Omental fat pad (tissue), 4 donors: ENCODE data around the gene SCIN. TPM values are rescaled to one million over a fixed set of nuclear protein-coding genes. Genes with fewer than 3 reads are reported as not detected.

Source experiments
- ATAC-seq: fragments of 150-250 bp; one replicate; pipeline ENCODE4 v1.9.1; 2016; ENCODE audit warnings: mild to moderate bottlenecking, moderate library complexity; ENCODE audit not compliant: low FRiP score
- DNase-seq: peaks from one replicate; pipeline ENCODE4 v3.0.0-alpha.2; 2019; ENCODE audit warnings: low spot score
- total RNA-seq, 4 donors: library from RNA; depleted of rRNA; stranded (reverse); fragments of >200 nt; gene quantifications; one replicate each; pipeline ENCODE4 v1.1.0, GENCODE V29; 2016
- TF ChIP-seq, protein P1 (sequence below), 3 donors: fragments of 450-650 bp; IDR thresholded peaks; one replicate each; pipeline ENCODE4 v1.5.1; 2016 to 2017; ENCODE audit warnings: antibody characterized with exemption in 3 of 3, mild to moderate bottlenecking in 3 of 3, moderate library complexity in 2 of 3

The SCIN gene
- total RNA-seq, 4 donors from 2014 or later: 1.4 to 15.7 (median 7.9) TPM

DNA sequence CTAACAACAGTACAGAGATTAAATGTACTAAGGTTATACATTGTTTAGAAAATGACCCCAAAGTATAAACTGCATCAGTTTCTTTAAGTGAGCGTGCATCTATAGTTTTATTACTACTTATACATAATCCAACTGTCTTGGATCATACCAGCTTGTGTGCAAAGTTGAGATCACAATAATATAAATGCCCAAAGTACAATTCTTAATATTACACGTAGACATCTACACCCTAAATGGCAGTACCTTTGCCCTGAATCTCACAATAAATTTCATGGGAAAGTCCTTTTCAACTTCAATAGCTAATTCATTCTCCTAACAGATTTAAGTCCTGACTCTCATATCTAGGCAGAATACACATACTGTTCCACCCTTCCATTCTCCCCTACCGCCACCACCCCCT, 11.8 kb downstream of the SCIN start:
- DNase-seq (no peak), ATAC-seq (no peak)
- TF ChIP-seq, protein P1, sequence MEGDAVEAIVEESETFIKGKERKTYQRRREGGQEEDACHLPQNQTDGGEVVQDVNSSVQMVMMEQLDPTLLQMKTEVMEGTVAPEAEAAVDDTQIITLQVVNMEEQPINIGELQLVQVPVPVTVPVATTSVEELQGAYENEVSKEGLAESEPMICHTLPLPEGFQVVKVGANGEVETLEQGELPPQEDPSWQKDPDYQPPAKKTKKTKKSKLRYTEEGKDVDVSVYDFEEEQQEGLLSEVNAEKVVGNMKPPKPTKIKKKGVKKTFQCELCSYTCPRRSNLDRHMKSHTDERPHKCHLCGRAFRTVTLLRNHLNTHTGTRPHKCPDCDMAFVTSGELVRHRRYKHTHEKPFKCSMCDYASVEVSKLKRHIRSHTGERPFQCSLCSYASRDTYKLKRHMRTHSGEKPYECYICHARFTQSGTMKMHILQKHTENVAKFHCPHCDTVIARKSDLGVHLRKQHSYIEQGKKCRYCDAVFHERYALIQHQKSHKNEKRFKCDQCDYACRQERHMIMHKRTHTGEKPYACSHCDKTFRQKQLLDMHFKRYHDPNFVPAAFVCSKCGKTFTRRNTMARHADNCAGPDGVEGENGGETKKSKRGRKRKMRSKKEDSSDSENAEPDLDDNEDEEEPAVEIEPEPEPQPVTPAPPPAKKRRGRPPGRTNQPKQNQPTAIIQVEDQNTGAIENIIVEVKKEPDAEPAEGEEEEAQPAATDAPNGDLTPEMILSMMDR (IDR thresholded peaks at IDR 0.05): no peak

DNA sequence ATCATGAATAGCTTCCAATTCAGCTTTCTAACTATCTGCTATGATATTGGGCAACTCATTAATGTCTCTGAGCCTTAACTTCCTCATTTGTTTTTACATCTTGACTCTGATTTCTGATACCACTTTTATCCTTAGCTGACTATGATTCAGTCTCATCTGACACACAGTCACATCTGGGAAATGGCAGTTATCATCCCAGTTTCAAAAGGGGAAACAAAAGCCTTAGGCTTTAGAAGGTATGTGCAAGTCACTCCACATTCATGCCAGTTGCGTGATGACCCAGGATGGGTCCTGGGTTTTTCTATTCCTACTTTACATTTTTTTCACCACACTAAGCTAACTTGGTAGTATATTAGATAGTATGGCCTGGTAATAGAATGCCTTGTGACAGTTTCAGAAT, 12.7 kb downstream of the SCIN start:
- ATAC-seq (no peak), DNase-seq (no peak)
- TF ChIP-seq, protein P1 (IDR thresholded peaks at IDR 0.05): no peak

DNA sequence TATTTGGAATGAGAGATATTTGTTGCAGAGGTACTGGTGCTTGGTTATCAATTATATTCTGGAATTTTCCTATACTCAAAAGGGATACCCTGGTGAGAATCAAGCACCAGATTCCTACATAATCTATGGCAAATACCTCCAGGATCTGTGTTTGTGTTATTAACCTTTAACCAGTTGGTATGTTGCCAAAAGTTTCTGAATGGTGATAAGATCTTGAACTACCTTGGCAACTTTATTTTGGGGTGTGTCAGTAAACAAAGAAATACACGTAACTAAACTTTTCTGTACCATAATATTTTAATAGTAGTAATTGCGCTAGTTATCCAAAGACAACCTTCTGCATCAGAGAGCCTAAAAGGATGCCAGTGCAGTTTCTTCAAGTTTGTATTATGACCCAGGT, 13.4 kb downstream of the SCIN start:
- ATAC-seq (no peak), DNase-seq (no peak)
- TF ChIP-seq, protein P1 (IDR thresholded peaks at IDR 0.05): no peak

DNA sequence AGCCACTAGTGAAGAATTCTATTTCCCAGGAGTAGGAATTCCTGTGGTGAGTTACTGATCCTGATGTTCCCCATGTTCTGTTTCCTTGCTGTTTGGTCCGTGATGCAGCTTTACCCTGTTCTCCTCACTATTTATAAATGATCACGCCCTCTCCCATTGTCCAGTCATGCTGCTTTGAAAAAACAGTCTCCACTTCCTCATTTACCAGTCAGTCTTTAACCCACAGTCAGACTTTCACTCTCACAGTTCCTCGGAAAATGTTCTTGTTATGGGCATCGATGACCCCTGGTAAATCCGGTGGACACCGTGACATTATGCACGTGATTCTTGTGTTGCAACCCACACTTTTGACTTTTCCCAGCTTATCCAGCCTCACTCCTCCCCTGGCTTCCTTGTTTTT, 14.4 kb downstream of the SCIN start:
- TF ChIP-seq, protein P1 (IDR thresholded peaks at IDR 0.05): no peak
- DNase-seq: no peak
- ATAC-seq: peak; percentile 57

DNA sequence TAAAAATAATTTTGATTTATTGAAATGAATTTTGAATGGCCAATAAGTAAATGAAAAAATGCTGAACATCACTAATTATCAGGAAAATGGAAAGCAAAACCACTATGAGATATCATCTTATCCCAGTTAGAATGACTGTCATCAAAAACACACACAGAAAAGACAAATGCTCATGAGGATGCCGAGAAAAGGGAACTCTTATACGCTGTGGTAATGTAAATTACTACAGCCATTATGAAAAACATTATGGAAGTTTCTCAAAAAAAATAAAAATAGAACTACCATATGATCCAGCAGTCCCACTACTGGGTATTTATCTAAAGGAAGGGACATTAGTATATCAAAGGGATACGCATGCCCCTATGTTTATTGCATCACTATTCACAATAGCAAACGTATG, 15.8 kb downstream of the SCIN start:
- TF ChIP-seq, protein P1 (IDR thresholded peaks at IDR 0.05): no peak
- ATAC-seq: no peak
- DNase-seq: no peak

DNA sequence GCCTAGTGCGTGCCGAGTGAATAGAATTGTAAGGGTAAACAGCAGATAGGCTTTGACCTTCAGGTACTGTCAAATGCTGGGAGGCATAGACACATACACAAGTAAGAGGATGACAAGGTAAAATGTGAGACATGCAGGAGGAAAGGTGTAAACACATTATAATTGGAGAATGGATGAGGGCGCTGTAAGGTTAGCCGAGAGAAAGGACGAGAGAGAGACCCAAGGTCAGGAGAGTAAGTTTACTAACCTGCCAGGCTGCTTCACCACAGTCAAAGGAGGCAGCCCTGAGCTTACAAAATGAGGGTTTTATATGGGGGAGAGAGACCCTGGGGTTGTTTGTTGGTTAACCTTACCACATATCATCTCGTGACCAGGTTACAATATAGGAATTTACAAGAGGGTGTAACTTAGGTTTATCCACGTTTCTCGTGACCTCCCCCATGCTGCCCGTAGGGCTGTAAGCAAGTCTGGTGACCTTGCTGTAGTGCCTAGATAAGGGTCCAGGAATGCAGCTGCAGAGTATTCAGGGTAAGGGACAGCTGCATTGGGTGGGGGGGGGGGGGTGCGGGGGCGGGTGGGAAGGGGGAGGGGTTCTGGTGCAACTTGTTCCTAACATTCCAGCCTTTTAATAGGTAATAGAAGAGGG, 17.9 kb downstream of the SCIN start:
- ATAC-seq (no peak), DNase-seq (no peak)
- TF ChIP-seq, protein P1 (IDR thresholded peaks at IDR 0.05): no peak

DNA sequence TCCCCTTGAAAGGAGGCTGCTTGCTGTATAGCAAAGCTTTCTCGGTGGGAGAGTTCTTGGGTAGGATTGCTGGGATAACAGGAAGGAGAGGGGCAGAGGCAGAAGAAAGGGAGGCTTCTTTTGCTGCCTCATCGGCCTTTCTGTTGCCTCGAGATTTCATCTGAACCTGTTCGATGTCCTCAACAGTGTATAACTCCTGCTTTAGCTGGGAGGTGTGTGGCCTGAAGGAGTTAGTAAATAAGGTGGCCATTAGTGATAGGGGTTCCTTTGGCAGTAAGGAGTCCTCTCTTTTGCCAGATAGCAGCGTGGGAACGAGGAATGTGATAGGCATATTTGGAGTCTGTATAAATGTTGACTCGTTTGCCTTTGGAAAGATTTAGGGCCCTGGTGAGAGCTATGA, 20.0 kb downstream of the SCIN start:
- ATAC-seq: no peak
- TF ChIP-seq, protein P1 (IDR thresholded peaks at IDR 0.05): no peak

More for the DNA sequence above, 20.0 kb downstream of the SCIN start:
- no peak for DNase-seq
